Putamen (tissue), 1 donor: ENCODE measurements around the gene SMARCD3.
A peak's percentile ranks its signal among the peaks of the same experiment; 100 is the strongest.

Source experiments
- DNase-seq: peaks from one replicate; pipeline ENCODE4 v3.0.0-alpha.2; 2016; ENCODE audit warnings: low spot score

The SMARCD3 gene

GRCh38 chr7:151237244-151238189 lies 11.0 kb downstream of the SMARCD3 start:
- no peak for DNase-seq

DNA sequence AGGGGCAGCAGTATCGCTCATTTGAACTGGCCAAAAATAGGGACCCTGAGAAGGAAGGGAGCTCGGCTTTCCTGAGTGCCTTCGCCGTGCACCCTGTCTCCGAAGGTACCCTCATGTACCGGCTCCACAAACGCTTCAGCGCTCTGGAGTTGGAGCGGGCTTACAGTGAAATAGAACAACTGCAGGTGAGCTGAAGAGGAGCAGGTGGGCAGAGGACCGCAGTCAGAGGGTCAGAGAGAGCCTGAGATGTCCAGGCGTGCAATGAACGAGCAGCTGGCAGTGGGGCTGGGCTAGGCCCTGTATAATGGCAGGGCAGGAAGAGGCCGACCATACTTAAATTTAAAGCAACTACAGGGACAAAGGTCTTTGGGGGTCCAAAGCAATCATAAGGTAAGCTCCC lies 12.1 kb downstream of the SMARCD3 start:
- DNase-seq = no peak

DNA sequence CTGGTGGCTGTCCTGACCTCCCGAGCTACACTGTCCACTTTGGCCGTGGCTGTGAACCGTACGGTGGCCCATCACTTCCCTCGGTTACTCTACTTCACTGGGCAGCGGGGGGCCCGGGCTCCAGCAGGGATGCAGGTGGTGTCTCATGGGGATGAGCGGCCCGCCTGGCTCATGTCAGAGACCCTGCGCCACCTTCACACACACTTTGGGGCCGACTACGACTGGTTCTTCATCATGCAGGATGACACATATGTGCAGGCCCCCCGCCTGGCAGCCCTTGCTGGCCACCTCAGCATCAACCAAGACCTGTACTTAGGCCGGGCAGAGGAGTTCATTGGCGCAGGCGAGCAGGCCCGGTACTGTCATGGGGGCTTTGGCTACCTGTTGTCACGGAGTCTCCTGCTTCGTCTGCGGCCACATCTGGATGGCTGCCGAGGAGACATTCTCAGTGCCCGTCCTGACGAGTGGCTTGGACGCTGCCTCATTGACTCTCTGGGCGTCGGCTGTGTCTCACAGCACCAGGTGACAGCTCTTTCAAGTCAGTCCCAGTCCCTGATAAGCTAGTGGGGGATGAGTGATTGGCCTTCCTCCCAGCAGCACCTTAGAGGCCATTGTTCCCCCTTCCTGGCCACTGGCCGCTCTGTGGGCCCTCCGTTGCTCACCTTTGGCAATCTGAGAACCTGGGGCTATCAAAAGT lies 13.3 kb downstream of the SMARCD3 start:
- no peak for DNase-seq

- no peak for DNase-seq
Observed at GRCh38 chr7:151233804-151234203, 14.7 kb downstream of the SMARCD3 start.

DNA sequence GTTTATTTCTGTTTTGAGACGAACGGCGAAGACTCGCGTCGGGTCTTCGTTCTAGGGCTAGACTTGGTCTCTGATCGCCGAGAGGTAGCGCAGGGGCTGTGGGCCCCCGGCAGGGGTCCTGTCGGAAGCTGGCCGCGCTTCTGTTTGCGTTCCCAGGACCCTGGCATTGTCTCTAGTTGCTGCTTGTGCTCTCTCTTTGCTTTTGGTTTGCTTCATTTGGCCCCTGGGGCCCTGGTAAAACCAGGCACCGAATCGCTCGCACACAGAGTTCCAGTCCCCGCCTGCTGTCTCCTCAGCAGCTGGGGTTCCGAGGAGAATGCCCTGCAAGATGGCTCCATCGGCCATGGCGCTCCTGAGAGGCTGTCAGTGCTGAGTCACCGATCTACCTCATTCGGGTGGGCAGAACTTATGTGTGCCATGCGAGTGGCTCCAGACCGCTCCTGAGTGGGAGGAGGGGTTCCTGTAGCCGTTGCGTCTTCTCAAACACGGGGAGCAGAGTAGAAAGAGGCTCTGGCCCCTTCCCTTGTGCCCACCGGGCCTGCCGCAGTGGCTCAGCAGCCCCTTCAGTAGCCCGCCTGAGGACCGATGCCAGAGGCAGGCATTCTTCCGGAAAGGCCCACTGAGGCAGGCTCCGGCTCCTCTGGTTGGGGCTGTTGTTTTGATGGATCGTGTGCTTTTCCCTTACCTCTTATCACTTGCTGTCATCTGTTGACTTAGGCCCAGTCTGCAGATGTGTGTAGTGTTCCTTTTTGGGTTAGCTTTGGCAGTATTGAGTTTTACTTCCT lies 15.4 kb downstream of the SMARCD3 start:
- no peak for DNase-seq

GRCh38 chr7:151232091-151232916 lies 16.2 kb downstream of the SMARCD3 start, which contains the start of gene CHPF2:
Gene CHPF2 (plus strand): TSS chr7:151232483. CDS start chr7:151234012, 1,529 bp downstream.
- peak; percentile 85 for DNase-seq

- no peak for DNase-seq
Observed at GRCh38 chr7:151231080-151231479, 17.4 kb downstream of the SMARCD3 start.

- no peak for DNase-seq
Observed at GRCh38 chr7:151229249-151229648, 19.2 kb downstream of the SMARCD3 start.

GRCh38 chr7:151228024-151228866 lies 20.2 kb downstream of the SMARCD3 start:
- DNase-seq = no peak

DNA sequence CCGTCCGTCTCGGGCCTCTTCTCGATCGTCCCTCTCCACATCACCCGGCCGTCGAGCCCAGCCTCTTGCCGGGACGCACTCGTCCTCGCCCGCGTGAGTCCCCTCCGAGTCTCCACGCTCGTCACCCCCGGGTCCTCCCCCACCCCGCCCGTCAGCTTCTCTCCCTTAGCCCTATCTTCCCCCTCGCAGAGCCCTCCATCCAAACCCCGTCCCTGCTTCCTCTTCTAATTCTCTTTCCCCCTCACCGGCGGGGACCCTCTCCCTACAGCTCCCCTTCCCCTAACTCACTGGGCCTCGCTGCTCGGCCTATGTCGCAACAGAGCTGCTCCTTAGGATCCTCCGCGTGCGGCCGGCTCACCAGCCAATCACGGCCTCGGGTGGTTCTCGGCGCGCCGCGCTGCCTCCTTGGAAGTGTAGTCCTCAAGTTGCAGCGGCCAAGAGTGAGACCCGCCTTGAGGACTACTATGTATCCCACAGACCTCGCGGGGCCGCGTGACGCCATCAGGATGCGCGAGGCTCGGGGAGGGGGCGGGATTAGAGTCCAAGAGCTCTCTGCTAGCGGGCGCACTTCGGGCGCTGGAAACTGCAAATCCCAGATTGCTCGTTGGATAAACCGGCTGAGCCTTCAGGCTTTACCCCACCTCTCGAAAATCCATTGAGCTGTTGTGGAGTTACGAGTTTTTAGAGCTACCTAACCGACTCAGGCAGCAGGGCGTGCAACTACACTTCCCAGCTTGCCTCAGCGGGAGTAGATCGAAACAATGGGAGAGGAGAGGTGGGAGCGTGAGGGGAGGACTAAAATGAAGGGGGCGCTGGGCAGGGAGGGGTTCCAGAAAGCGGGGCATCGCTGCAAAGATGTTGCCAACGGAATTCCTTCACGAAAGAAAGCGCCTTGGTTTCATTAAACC lies 21.4 kb downstream of the SMARCD3 start, which contains the start of gene ABCF2:
Gene ABCF2 (minus strand): TSS at position 331 of the 908 bp plus-strand sequence. CDS start 747 bp downstream, outside the sequence.
- DNase-seq = peak; percentile 98

DNA sequence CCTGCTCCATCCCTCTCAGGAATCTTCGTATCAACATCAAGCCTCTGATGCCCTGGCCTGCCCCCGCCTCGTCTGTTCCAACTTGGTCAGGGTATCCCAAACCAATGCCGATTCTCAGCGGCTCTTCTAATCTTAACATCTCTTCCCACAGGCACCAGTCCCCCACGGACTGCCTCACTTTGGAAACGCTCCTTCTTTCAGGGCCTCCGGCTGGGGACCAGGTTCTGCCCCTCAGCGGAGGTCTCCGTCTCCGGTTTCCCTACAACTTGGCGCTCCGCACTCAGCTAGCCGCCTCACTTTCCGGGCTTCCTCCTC lies 22.0 kb downstream of the SMARCD3 start:
- no peak for DNase-seq

DNA sequence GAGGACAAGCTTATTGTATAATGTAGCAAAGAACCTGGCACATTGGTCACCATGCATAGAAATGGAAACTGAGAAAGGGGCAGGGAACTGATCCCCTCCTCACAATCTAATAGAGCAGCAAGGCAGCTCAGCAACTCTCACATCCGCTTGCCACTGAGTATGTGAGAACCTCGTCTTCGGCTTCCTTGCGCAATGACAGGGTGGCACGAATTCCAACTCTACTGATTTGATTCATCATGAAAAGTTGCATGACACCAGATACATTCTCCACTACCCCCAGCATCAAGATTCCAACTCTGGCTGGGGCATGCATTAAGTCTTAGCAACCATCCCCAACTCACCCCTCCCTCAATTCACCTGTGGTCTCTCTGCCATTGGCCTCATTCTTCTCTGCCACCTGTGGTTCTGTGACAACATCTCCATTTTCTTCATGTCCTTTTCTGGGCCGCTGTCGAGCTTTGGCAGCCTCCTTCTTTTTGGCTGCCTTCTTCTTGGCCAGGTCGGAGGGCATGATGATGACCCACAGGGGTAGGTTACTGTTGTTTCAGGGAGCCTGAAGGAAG lies 22.5 kb downstream of the SMARCD3 start:
- no peak for DNase-seq

DNA sequence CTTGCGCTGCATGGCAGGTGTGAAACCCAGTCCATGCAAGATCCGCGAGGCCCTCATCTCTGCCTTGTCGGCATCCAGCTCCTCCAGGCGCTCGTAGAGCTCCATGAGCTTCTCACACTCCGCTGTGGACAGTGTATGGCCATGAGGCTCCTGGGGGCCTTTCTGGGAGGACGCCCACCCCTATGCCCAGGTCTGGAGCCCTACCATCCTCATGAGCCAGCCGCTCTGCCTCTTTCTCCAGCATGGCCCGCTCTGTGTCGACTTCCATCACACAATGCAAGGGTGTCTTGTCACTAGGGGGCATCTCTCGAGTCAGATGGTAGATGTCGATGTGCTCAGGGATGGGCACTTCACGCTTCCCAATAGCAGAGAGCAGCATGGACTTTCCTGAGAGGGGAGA lies 24.8 kb downstream of the SMARCD3 start:
- DNase-seq = no peak

DNA sequence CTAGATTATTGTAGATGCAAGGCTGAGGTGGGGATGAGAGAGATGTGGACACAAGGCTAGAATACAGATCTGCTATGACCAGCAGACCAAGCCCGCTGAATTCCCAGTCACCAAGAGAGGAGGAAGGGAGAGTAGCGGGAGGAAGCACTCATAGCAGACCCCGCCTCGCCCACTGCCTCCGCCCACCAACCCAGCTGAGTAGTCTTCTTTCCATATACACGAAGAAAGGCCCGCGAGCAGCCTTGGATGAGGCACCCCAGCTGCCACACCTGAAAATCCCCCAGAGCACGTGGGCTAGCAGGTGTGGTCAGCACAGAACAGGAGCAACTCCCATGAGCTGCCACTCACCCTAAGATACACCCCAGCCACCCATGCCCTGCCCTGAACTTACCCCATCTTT lies 30.3 kb downstream of the SMARCD3 start:
- no peak for DNase-seq

GRCh38 chr7:151215396-151215795 lies 33.1 kb downstream of the SMARCD3 start:
- no peak for DNase-seq

DNA sequence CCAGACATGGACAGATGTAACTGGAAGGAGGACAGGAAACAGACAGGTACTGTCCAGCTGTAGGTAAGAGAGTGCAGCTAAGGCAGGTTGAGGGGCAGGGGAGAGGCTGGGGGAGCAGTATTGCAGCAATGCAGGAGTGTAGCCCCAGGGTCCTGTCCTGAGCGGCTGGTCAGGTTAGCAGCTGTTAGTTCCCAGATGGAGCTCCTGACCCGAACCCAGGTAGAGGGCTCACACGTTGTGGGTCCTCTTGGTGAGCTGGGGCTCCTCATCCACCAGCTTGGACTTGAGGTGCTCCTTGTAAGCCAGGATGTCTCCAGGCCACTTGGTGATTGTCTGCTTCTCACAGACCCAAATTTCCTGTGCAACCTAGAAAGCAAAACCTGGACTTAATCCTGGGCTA lies 34.7 kb downstream of the SMARCD3 start:
- DNase-seq = no peak

DNA sequence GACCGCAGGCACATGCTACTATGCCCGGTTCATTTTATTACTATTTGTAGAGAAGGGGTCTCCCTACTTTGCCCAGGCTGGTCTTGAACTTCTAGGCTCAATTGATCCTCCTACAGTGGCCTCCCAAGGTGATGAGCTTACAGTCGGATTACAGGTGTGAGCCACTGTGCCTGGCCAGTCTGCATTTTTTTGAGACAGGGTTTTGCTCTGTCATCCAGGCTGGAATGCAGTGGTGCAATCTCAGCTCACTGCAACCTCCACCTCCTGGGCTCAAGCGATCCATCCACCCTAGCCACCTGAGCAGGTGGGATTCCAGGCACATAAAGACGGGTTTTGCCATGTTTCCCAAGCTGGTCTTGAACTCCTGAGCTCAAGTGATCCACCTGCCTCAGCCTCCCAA lies 35.9 kb downstream of the SMARCD3 start:
- no peak for DNase-seq

- DNase-seq = no peak
Observed at GRCh38 chr7:151211155-151211772, 37.2 kb downstream of the SMARCD3 start.
